ENCODE measurements around the gene MTG2.
A peak's percentile ranks its signal among the peaks of the same experiment; 100 is the strongest.

MTG2 gene

GRCh38 chr20:62209850-62210495, 27.1 kb downstream of the MTG2 start:
- intact Hi-C loops (cut with DNase I), result no loop called here
- DNase-seq, result no peak

DNA sequence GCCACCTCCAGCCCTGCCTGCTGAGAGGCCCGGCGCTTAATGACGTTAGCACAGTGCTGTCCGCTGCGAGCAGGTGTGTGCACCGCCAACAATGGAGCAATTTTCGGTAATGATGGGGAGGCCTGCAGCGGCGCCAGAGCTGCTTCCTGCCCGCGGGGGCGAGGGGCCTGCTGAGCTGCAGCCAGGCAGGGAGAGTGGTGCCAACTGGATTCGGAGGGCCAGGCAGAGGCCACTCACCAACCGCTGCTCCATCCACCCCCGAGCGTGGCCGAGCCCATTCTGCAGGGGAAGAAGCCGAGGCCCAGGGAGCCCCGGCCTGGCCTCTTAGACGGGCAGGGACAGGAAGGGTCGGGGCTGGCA, 27.6 kb downstream of the MTG2 start:
- DNase-seq, result no peak
- intact Hi-C loops (cut with DNase I), result no loop called here

DNA sequence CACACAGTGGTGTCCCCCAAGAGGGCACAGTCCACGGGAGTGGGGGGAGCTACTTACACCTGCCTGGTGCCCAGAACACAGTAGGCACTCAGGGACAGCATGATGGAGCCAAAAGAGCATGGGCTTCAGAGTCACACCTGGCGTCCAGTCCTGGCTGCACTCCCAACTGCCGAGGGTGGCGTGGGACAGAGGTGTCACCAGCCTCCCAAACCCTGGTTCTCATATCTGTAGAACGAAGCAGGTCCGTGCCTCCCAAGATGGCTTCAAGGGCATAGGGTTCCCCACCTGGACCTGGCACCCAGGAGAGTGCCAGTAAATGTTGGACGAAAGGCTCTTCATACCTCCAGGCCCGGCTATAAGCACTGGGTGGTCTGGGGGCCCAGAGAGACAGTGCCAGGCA, 28.4 kb downstream of the MTG2 start:
- intact Hi-C loops (cut with DNase I), result no loop called here

DNA sequence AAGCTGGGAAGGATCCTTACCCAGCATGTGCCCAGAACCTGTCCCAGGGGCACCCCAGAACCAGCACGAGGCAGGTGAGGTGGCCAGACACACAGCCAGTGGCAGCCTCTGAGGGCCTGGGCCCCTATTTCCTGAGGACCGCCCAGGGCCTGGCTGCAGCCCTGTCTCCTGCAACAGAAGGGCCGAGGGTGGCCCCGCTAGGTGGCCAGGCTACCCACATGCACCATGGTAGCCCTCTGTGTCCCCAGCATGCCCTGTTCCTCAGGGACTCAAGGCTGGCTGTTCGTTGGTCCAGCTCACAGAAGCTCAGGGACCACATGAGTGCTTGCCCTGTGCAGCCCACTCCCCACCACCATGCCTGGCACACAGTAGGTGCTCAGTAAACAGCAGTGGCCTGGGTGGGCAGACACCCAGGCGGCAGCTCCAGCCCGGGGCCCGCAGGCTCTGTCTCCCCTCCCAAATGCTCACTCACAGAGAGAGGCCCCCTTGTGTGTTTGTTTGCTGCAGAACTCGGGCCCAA, 29.0 kb downstream of the MTG2 start:
- intact Hi-C loops (cut with DNase I), result no loop called here
- DNase-seq, result no peak

More for the DNA sequence above, 28.4 kb downstream of the MTG2 start:
- DNase-seq, result no peak

- intact Hi-C loops (cut with DNase I), result no loop called here
- no peak for DNase-seq
Observed at GRCh38 chr20:62212299-62212698, 29.5 kb downstream of the MTG2 start.

DNA sequence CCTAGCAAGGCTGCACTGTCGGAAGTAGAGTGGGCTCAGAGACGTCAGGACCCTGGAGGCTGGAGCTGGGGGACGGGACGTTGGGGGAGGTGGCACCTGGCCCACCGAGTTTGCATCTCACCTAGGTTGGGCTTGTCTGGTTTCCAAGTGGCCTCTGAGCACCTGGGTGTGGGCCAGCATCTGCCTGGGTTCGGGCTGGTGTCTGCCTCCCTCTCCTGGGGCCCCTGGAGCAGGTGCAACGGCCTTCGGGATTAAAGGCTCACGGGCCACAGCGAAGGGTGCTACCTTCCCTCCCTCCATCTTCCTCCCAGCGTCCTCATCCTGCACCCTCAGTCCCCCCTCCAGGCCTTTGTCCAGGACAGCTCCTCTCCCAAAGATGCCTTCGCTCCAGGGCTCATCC, 31.2 kb downstream of the MTG2 start:
- no peak for DNase-seq
- intact Hi-C loops (cut with DNase I), result no loop called here

- intact Hi-C loops (cut with DNase I), result no loop called here
- peak in 34 of 42 donors; percentile 36 to 86 (median 62) for DNase-seq
Observed at GRCh38 chr20:62215020-62215990, 32.5 kb downstream of the MTG2 start.

- DNase-seq, result no peak
- intact Hi-C loops (cut with DNase I), result no loop called here
Observed at GRCh38 chr20:62215991-62216635, 33.3 kb downstream of the MTG2 start.

DNA sequence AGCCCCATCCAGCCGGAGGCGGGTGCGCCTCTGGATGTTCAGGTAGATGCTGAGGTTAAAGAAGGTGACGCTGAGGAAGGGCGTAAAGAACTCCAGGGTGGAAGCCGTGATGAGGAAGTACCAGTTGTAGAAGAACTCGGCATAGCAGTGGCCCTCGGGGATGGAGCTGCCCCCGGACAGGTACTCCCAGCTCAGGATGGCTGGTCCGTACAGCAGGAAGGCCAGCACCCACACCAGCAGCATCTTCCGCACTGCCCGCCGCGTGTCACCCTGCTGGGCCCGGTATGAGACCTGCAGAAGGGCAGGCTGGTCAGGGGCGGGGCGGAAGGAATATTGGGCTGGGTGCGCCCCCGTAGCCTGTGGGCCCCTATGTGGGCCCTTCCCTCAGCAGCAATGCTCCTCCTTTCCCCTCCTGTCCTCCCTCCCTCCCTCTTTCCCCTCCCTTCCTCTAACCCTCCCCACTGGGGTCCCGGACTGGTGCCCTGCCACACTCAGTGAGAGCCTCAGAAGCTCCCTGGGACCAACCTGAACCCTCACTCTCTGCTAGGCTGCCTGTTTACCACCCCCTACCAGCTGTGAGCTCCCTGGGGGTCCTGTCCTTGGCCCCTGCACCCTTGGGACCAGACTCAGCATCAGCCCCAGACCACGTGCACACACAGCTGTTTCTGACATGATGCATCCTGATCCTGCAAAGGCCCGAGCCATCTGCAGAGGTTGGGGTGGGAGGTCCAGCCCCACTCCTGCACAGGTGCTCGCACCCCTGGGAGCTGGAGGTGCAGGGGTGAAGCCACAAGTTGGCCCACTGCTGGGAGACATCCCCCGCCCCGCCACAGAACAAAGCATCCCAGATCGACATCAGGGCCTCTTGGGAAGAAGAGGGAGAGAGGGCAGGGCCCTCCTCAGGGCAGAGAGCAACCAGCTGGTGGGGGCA, 34.1 kb downstream of the MTG2 start:
- DNase-seq, result no peak
- intact Hi-C loops (cut with DNase I), result no loop called here

- intact Hi-C loops (cut with DNase I), result no loop called here
- no peak for DNase-seq
Observed at GRCh38 chr20:62217913-62218773, 35.3 kb downstream of the MTG2 start.

DNA sequence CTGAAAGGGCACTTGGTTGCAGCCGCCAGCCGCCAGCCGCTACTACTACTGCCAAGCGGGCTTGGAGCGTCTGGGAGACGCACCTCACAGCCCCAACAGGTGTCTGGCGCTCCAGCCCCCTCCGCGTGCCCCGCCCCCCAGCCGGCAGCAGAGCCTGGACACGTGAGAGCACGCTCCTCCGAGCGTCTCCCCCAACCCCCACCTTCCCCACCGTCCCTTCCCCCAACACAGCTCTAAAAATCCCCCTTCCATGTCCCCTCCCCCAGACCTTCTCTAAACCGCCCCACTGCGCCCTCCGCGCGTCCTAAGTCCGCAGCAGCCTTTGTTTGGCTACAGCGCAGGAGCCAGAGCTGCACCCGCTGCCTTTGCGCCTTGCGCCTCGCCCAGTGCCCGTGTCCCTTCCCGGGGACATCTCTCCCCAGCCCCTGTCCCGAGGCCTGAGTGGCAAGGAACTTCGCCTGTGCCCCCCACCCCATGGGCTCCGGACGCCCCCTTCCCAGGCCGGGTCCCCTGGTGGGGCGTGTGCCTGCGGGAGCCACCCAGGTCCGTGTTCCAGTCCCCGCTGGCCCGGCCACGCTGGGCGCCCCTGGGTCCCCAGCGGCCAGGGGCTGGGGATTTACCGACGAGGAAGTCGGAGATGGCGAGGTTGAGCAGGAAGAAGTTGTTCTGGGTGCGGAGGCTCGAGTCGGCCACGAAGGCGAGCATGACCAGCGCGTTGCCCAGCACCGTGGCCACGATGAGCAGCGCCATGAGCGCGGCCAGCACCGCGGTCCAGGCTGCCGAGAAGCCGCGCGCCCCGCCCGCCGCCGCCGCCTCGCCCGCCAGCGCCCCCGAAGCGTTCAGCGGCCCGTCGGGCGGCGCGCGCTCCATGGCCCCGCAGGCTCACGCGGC, 36.5 kb downstream of the MTG2 start:
- DNase-seq, result peak in 37 of 42 donors; percentile 38 to 82 (median 62)

DNA sequence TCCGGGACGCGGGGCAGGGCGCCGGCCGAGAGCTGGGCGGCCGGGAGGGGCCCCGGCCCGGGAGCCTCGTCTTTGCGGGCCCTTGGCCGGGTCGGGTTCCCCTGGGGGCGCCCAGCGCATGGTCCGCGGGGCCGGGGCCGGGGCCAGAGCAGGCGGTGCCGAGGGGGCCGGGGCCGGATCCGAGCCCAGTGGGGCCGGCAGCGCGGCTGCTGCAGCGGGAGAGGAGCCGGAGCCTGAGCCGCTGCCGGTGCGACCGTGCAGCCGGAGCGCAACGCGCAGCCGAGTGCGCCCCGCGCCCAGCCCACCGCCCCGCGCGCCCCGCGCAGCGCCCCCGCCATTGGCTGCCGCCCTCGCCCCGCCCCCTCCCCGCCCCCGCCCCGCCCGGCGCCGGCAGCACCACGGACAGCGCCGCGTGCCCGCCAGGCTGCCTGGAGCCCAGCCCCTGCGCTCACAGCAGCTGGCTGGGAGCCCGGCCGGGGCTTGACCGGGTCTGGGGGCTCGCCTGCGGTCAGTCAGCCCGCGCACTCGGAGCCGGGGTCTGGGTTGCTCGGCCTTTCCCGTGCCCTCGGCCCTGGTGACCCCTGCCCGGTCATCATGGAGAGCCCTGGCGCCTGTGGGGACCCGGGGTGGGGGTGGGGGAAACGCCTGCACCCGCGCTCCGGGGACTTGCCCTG, 37.3 kb downstream of the MTG2 start, which contains the start of gene HRH3:
Gene HRH3, minus strand, starts transcription at position 287 of the 674 bp plus-strand sequence. CDS start 308 bp downstream, outside the sequence.
- intact Hi-C loops (cut with DNase I), result loop anchor here (2.0 kb wide), 1 partner anchor 17 kb away; no protein-coding TSS in a partner anchor
- peak in 9 of 42 donors; percentile 38 to 65 (median 55) for DNase-seq

More for the DNA sequence above, 36.5 kb downstream of the MTG2 start:
- intact Hi-C loops (cut with DNase I), result no loop called here

- DNase-seq, result peak in 34 of 42 donors; percentile 20 to 83 (median 60)
- intact Hi-C loops (cut with DNase I), result loop anchor here (2.0 kb wide), 1 partner anchor 16 kb away; no protein-coding TSS in a partner anchor
Observed at GRCh38 chr20:62220666-62221568, 38.1 kb downstream of the MTG2 start.

- intact Hi-C loops (cut with DNase I), result no loop called here
Observed at GRCh38 chr20:62222266-62222850, 39.5 kb downstream of the MTG2 start.

More at GRCh38 chr20:62222266-62222850, 39.5 kb downstream of the MTG2 start:
- no peak for DNase-seq

Measured in head of caudate nucleus (tissue), 42 donors.